Neuron (in vitro differentiated cells): ENCODE results near the gene ARHGAP25.

Experiments used
- H2AFZ ChIP-seq: one replicate; pipeline ENCODE4 v1.6.1; 2013; ENCODE audit warnings: low read depth, mild to moderate bottlenecking, inconsistent platforms, low read length, moderate library complexity
- H3K27me3 ChIP-seq: one replicate; pipeline ENCODE4 v1.6.1; 2013; ENCODE audit warnings: low read length; ENCODE audit not compliant: insufficient read depth
- H3K36me3 ChIP-seq: one replicate; pipeline ENCODE4 v1.6.1; 2013; ENCODE audit warnings: low read length; ENCODE audit not compliant: insufficient read depth
- H3K4me1 ChIP-seq: one replicate; pipeline ENCODE4 v1.6.1; 2013; ENCODE audit warnings: low read length; ENCODE audit not compliant: insufficient read depth
- H3K4me3 ChIP-seq: 2 replicates; pipeline ENCODE4 v1.5.1; 2013; ENCODE audit warnings: mild to moderate bottlenecking, low read length, moderate library complexity
- H3K9me3 ChIP-seq: one replicate; pipeline ENCODE4 v1.6.1; 2013; ENCODE audit warnings: low read length

The ARHGAP25 gene

GRCh38 chr2:68751397-68752339, 17.1 kb downstream of the ARHGAP25 start:
- H3K36me3 ChIP-seq = no peaks in the 10 kb centered on the region
- no peaks in the 10 kb centered on the region for H3K4me1 ChIP-seq
- no peaks in the 10 kb centered on the region for H3K9me3 ChIP-seq
- no peak overlapping the region for H3K4me3 ChIP-seq
- H2AFZ ChIP-seq = no peak overlapping the region
- peaks cover 2% of the 10 kb centered on the region for H3K27me3 ChIP-seq

GRCh38 chr2:68753318-68753717, 18.7 kb downstream of the ARHGAP25 start:
- H3K9me3 ChIP-seq = no peaks in the 10 kb centered on the region
- H2AFZ ChIP-seq = no peak overlapping the region
- peaks cover 2% of the 10 kb centered on the region for H3K27me3 ChIP-seq
- H3K4me3 ChIP-seq = no peak overlapping the region
- H3K4me1 ChIP-seq = no peaks in the 10 kb centered on the region
- H3K36me3 ChIP-seq = no peaks in the 10 kb centered on the region

GRCh38 chr2:68755071-68755470, 20.5 kb downstream of the ARHGAP25 start:
- H3K9me3 ChIP-seq = no peaks in the 10 kb centered on the region
- H2AFZ ChIP-seq = no peak overlapping the region
- H3K27me3 ChIP-seq = no peaks in the 10 kb centered on the region
- H3K36me3 ChIP-seq = no peaks in the 10 kb centered on the region
- no peaks in the 10 kb centered on the region for H3K4me1 ChIP-seq
- no peak overlapping the region for H3K4me3 ChIP-seq

- Histone ChIP-seq H3K4me1 (no peaks in the 10 kb centered on the region), H3K27me3 (no peaks in the 10 kb centered on the region), H3K9me3 (no peaks in the 10 kb centered on the region), H2AFZ (no peak overlapping the region), H3K4me3 (no peak overlapping the region), H3K36me3 (no peaks in the 10 kb centered on the region)
Observed at GRCh38 chr2:68756178-68756577, 21.6 kb downstream of the ARHGAP25 start.

GRCh38 chr2:68757081-68757480, 22.5 kb downstream of the ARHGAP25 start:
- no peak overlapping the region for H2AFZ ChIP-seq
- no peaks in the 10 kb centered on the region for H3K27me3 ChIP-seq

GRCh38 chr2:68762100-68762499, 27.5 kb downstream of the ARHGAP25 start:
- H3K27me3 ChIP-seq = no peaks in the 10 kb centered on the region
- H3K36me3 ChIP-seq = no peaks in the 10 kb centered on the region
- no peak overlapping the region for H2AFZ ChIP-seq
- H3K9me3 ChIP-seq = no peaks in the 10 kb centered on the region
- no peaks in the 10 kb centered on the region for H3K4me1 ChIP-seq
- H3K4me3 ChIP-seq = no peak overlapping the region

More at GRCh38 chr2:68757081-68757480, 22.5 kb downstream of the ARHGAP25 start:
- Histone ChIP-seq H3K36me3 (no peaks in the 10 kb centered on the region), H3K9me3 (no peaks in the 10 kb centered on the region), H3K4me3 (no peak overlapping the region), H3K4me1 (no peaks in the 10 kb centered on the region)

- no peaks in the 10 kb centered on the region for H3K9me3 ChIP-seq
- H3K4me1 ChIP-seq = no peaks in the 10 kb centered on the region
- no peaks in the 10 kb centered on the region for H3K36me3 ChIP-seq
- H3K4me3 ChIP-seq = no peak overlapping the region
- H2AFZ ChIP-seq = no peak overlapping the region
- H3K27me3 ChIP-seq = no peaks in the 10 kb centered on the region
Observed at GRCh38 chr2:68762665-68763064, 28.1 kb downstream of the ARHGAP25 start.

- Histone ChIP-seq H3K4me3 (no peak overlapping the region), H3K9me3 (no peaks in the 10 kb centered on the region), H3K27me3 (no peaks in the 10 kb centered on the region), H3K36me3 (no peaks in the 10 kb centered on the region), H3K4me1 (no peaks in the 10 kb centered on the region), H2AFZ (no peak overlapping the region)
Observed at GRCh38 chr2:68764041-68764805, 29.6 kb downstream of the ARHGAP25 start.

GRCh38 chr2:68764806-68765311, 30.2 kb downstream of the ARHGAP25 start:
- no peak overlapping the region for H3K4me3 ChIP-seq

GRCh38 chr2:68765739-68766375, 31.2 kb downstream of the ARHGAP25 start:
- Histone ChIP-seq H3K4me1 (no peaks in the 10 kb centered on the region), H3K9me3 (no peaks in the 10 kb centered on the region)

More at GRCh38 chr2:68764806-68765311, 30.2 kb downstream of the ARHGAP25 start:
- Histone ChIP-seq H3K4me1 (no peaks in the 10 kb centered on the region), H2AFZ (no peak overlapping the region), H3K9me3 (no peaks in the 10 kb centered on the region), H3K27me3 (no peaks in the 10 kb centered on the region), H3K36me3 (no peaks in the 10 kb centered on the region)

GRCh38 chr2:68766376-68766845, 31.8 kb downstream of the ARHGAP25 start:
- no peaks in the 10 kb centered on the region for H3K9me3 ChIP-seq
- H3K4me1 ChIP-seq = no peaks in the 10 kb centered on the region
- no peak overlapping the region for H2AFZ ChIP-seq
- H3K4me3 ChIP-seq = no peak overlapping the region
- H3K36me3 ChIP-seq = no peaks in the 10 kb centered on the region
- H3K27me3 ChIP-seq = no peaks in the 10 kb centered on the region

More at GRCh38 chr2:68765739-68766375, 31.2 kb downstream of the ARHGAP25 start:
- H3K4me3 ChIP-seq = no peak overlapping the region
- no peaks in the 10 kb centered on the region for H3K36me3 ChIP-seq
- H2AFZ ChIP-seq = no peak overlapping the region
- H3K27me3 ChIP-seq = no peaks in the 10 kb centered on the region

- Histone ChIP-seq H3K27me3 (no peaks in the 10 kb centered on the region), H3K36me3 (no peaks in the 10 kb centered on the region), H3K9me3 (no peaks in the 10 kb centered on the region), H2AFZ (no peak overlapping the region), H3K4me3 (no peak overlapping the region), H3K4me1 (no peaks in the 10 kb centered on the region)
Observed at GRCh38 chr2:68767031-68767961, 32.7 kb downstream of the ARHGAP25 start.
